GM10248 (cell line): ENCODE data around the gene LMAN2L.

Experiments
- CTCF ChIA-PET: fragments of 300-600 bp; sonication (Branson Sonifier 250); formaldehyde crosslinking; extraction: SDS; loops from one replicate; lab custom pipeline; 2021; ENCODE audit warnings: antibody characterized with exemption; lab: Yijun Ruan, JAX
- POLR2A ChIA-PET: fragments of 350-650 bp; sonication (Branson Sonifier 250); formaldehyde crosslinking; extraction: SDS; loops from one replicate; lab custom pipeline; 2020; ENCODE audit warnings: antibody characterized with exemption; lab: Yijun Ruan, JAX
- DNase-seq: peaks from one replicate; pipeline ENCODE4 v3.0.0; 2012; ENCODE audit errors: extremely low spot score
- CTCF ChIP-seq: IDR thresholded peaks from 2 replicates; pipeline ENCODE4 v1.5.1; 2012; ENCODE audit warnings: mild to moderate bottlenecking, low read depth; ENCODE audit errors: extremely low read depth, missing control alignments, control extremely low read depth

Gene LMAN2L

DNA sequence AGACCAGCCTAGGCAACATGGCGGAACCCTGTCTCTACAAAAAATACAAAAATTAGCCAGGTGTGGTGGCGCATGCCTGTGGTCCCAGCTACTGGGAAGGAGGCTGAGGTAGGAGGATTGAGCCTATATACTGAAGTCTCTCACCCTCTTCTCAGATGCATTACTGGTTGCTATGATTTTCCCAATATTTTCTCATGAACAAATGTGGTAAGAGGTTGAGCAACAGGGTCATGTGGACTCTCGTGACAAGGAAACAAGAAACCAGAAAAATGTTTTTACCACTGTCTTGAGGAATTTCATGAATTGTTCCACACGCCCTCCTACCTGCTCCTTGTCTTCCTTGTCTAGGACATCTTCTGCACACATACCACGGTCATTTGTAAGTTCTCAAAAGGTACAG lies 12.4 kb downstream of the LMAN2L start:
- CTCF ChIA-PET: no interaction called here
- no peak for TF ChIP-seq CTCF
- POLR2A ChIA-PET: no interaction called here
- no peak for DNase-seq

DNA sequence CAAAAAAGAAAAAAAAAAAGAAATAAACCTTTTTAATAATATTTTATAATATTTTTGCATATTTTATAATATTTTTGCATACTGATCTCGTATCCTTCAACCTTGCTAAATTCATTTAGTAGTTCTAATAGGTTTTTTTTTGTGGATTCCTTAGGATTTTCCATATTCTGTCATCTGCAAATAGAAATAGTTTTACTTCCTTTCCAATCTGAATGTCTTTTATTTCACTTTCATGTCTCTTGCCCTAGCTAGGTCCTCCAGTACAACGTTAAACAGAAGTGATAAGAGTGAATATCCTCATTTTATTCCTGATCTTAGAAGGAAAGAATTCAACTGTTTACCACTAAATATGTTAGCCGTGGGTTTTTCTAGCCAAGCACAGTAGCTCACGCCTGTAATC lies 13.7 kb downstream of the LMAN2L start:
- CTCF ChIA-PET: no interaction called here
- DNase-seq: no peak
- no peak for TF ChIP-seq CTCF
- POLR2A ChIA-PET: no interaction called here

- ChIA-PET POLR2A (no interaction called here), CTCF (no interaction called here)
- TF ChIP-seq CTCF: no peak
- no peak for DNase-seq
Measured at GRCh38 chr2:96716388-96716787, 23.5 kb downstream of the LMAN2L start.

DNA sequence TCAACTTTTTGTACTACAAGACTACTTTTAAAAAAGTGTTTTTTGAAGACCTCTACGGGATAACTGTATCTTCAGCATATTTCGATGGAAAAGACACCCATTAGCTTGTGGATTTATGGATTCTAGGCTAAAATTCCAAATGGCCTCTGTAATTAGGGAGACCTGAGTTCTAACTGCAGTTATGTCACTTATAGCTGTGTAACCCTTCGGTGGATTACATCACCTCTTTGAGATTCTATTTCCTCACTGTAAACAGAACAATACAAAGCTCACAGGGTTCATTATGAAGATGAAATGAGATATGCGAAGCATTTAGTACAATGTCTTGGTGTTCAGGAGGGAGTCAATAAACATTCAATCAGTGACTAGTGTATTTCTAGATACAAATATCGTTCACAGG lies 24.2 kb downstream of the LMAN2L start:
- TF ChIP-seq CTCF: no peak
- no peak for DNase-seq
- POLR2A ChIA-PET: no interaction called here
- CTCF ChIA-PET: no interaction called here

- POLR2A ChIA-PET: no interaction called here
- TF ChIP-seq CTCF: no peak
- DNase-seq: no peak
- CTCF ChIA-PET: interaction anchor here (0.9 to 1.9 kb wide), 5 partner anchors 9 to 68 kb away, joined by 3 to 8 read pairs (median 3); no protein-coding TSS in a partner anchor
Measured at GRCh38 chr2:96710985-96711384, 28.9 kb downstream of the LMAN2L start.

GRCh38 chr2:96703021-96703751 lies 36.7 kb downstream of the LMAN2L start:
- ChIA-PET POLR2A (no interaction called here), CTCF (interaction anchor here (1.3 kb wide), 1 partner anchor 13 kb away, joined by 3 read pairs; no protein-coding TSS in a partner anchor)
- no peak for TF ChIP-seq CTCF
- DNase-seq: no peak
